H9 (cell line): ENCODE results near the gene SLC25A42. TPM values are rescaled to one million over a fixed set of nuclear protein-coding genes. Genes with fewer than 3 reads are reported as not detected.

Experiments used
- DNase-seq: peaks from one replicate; pipeline ENCODE4 v3.0.0-alpha.2; 2017
- H2AFZ ChIP-seq: one replicate; pipeline ENCODE4 v1.6.1; 2013; ENCODE audit warnings: mild to moderate bottlenecking, low read length, control low read depth, moderate library complexity
- H2AK5ac ChIP-seq: 2 replicates; pipeline ENCODE4 v1.6.1; 2013; ENCODE audit warnings: low read length, control low read depth, mixed read lengths; ENCODE audit not compliant: insufficient read length
- H2BK120ac ChIP-seq: one replicate; pipeline ENCODE4 v1.6.1; 2013; ENCODE audit warnings: low read depth, mild to moderate bottlenecking, low read length, control low read depth, inconsistent platforms; ENCODE audit not compliant: poor library complexity, severe bottlenecking
- H2BK12ac ChIP-seq: 2 replicates; pipeline ENCODE4 v1.6.1; 2013; ENCODE audit warnings: low read length, control low read depth, mixed read lengths, low read depth; ENCODE audit not compliant: insufficient read length
- H2BK15ac ChIP-seq: 2 replicates; pipeline ENCODE4 v1.6.1; 2013; ENCODE audit warnings: low read depth, low read length, control low read depth
- H2BK20ac ChIP-seq: one replicate; pipeline ENCODE4 v1.6.1; 2013; ENCODE audit warnings: low read depth, mild to moderate bottlenecking, low read length, control low read depth, inconsistent platforms; ENCODE audit not compliant: poor library complexity, severe bottlenecking
- H2BK5ac ChIP-seq: 2 replicates; pipeline ENCODE4 v1.6.1; 2013; ENCODE audit warnings: low read length, control low read depth, mixed read lengths; ENCODE audit not compliant: insufficient read length
- H3K14ac ChIP-seq: 2 replicates; pipeline ENCODE4 v1.6.1; 2013; ENCODE audit warnings: low read length, control low read depth; ENCODE audit not compliant: insufficient read depth
- H3K18ac ChIP-seq: 2 replicates; pipeline ENCODE4 v1.6.1; 2013; ENCODE audit warnings: low read depth, mild to moderate bottlenecking, mixed read lengths, low read length, control low read depth; ENCODE audit not compliant: insufficient read length
- H3K23ac ChIP-seq: 2 replicates; pipeline ENCODE4 v1.6.1; 2013; ENCODE audit warnings: low read length, control low read depth, mixed read lengths, low read depth; ENCODE audit not compliant: insufficient read length
- H3K23me2 ChIP-seq: 2 replicates; pipeline ENCODE4 v1.6.1; 2013; ENCODE audit warnings: low read depth, mild to moderate bottlenecking, mixed read lengths, low read length, control low read depth; ENCODE audit not compliant: insufficient read length, poor library complexity, severe bottlenecking
- H3K27ac ChIP-seq: 2 replicates; pipeline ENCODE4 v1.5.1; 2013; ENCODE audit warnings: low read length, control low read depth, mixed read lengths, low read depth; ENCODE audit not compliant: insufficient read length
- H3K27me3 ChIP-seq: 2 replicates; pipeline ENCODE4 v1.6.1; 2013; ENCODE audit warnings: low read length, control low read depth, inconsistent platforms; ENCODE audit not compliant: insufficient read depth
- H3K4ac ChIP-seq: 2 replicates; pipeline ENCODE4 v1.6.1; 2013; ENCODE audit warnings: low read depth, mild to moderate bottlenecking, control low read depth, inconsistent platforms, low read length, moderate library complexity
- H3K4me1 ChIP-seq: 2 replicates; pipeline ENCODE4 v1.6.1; 2013; ENCODE audit warnings: low read length, control low read depth, inconsistent platforms; ENCODE audit not compliant: insufficient read depth
- H3K4me2 ChIP-seq: 2 replicates; pipeline ENCODE4 v1.6.1; 2013; ENCODE audit warnings: low read length, control low read depth, mixed read lengths; ENCODE audit not compliant: insufficient read length, insufficient read depth
- H3K56ac ChIP-seq: 2 replicates; pipeline ENCODE4 v1.6.1; 2013; ENCODE audit warnings: low read depth, mild to moderate bottlenecking, mixed read lengths, low read length, control low read depth; ENCODE audit not compliant: insufficient read length
- H3K79me1 ChIP-seq: 2 replicates; pipeline ENCODE4 v1.6.1; 2013; ENCODE audit warnings: low read depth, mild to moderate bottlenecking, moderate library complexity, low read length, control low read depth, inconsistent platforms; ENCODE audit not compliant: insufficient read depth, poor library complexity, severe bottlenecking
- H3K79me2 ChIP-seq: 2 replicates; pipeline ENCODE4 v1.6.1; 2013; ENCODE audit warnings: low read length, control low read depth, inconsistent platforms; ENCODE audit not compliant: insufficient read depth
- H3K9ac ChIP-seq: 2 replicates; pipeline ENCODE4 v1.6.1; 2013; ENCODE audit warnings: low read length, control low read depth, mixed read lengths; ENCODE audit not compliant: insufficient read length; ENCODE audit errors: extremely low read depth
- H3K9me3 ChIP-seq: one replicate; pipeline ENCODE4 v1.6.1; 2013; ENCODE audit warnings: low read depth, low read length, inconsistent platforms; ENCODE audit not compliant: control insufficient read depth
- H3T11ph ChIP-seq: one replicate; pipeline ENCODE4 v1.6.1; 2013; ENCODE audit warnings: mild to moderate bottlenecking, low read length, control low read depth, inconsistent platforms
- H4K20me1 ChIP-seq: one replicate; pipeline ENCODE4 v1.6.1; 2013; ENCODE audit not compliant: control insufficient read depth, insufficient read length, insufficient read depth
- H4K5ac ChIP-seq: 2 replicates; pipeline ENCODE4 v1.6.1; 2013; ENCODE audit warnings: low read depth, mild to moderate bottlenecking, mixed read lengths, low read length, control low read depth; ENCODE audit not compliant: insufficient read length
- H4K8ac ChIP-seq: replicated peaks from 2 replicates; pipeline ENCODE4 v1.6.1; 2013; ENCODE audit warnings: low read length, control low read depth, mixed read lengths, low read depth; ENCODE audit not compliant: insufficient read length
- H4K91ac ChIP-seq: 2 replicates; pipeline ENCODE4 v1.6.1; 2013; ENCODE audit warnings: low read depth, mild to moderate bottlenecking, moderate library complexity, mixed read lengths, low read length, control low read depth; ENCODE audit not compliant: insufficient read length
- H3K27ac Mint-ChIP-seq, 3 experiments: 2 replicates in 2 of 3; 3 replicates in 1 of 3; pipeline ENCODE4 v1.8.0; 2020 to 2021; ENCODE audit warnings: mixed read lengths in 3 of 3, mild to moderate bottlenecking in 1 of 3, moderate library complexity in 1 of 3
- H3K27me3 Mint-ChIP-seq: 2 replicates; pipeline ENCODE4 v1.8.0; 2021; ENCODE audit warnings: low read depth, mild to moderate bottlenecking, moderate library complexity, mixed read lengths
- H3K36me3 Mint-ChIP-seq, 3 experiments: 2 replicates in 2 of 3; 3 replicates in 1 of 3; pipeline ENCODE4 v1.8.0; 2020 to 2021; ENCODE audit warnings: low read depth in 3 of 3, mixed read lengths in 3 of 3; ENCODE audit not compliant: insufficient read depth in 1 of 3
- H3K4me1 Mint-ChIP-seq, 2 experiments: 2 replicates each; pipeline ENCODE4 v1.8.0; 2020; ENCODE audit warnings: mixed read lengths in 2 of 2
- H3K4me3 Mint-ChIP-seq, 2 experiments: 2 replicates in 1 of 2; 3 replicates in 1 of 2; pipeline ENCODE4 v1.8.0; 2020 to 2021; ENCODE audit warnings: mild to moderate bottlenecking in 2 of 2, mixed read lengths in 2 of 2, moderate library complexity in 1 of 2
- H3K9me3 Mint-ChIP-seq, 2 experiments: 2 replicates in 1 of 2; 3 replicates in 1 of 2; pipeline ENCODE4 v1.8.0; 2020; ENCODE audit warnings: mild to moderate bottlenecking in 2 of 2, mixed read lengths in 2 of 2, moderate library complexity in 1 of 2
- WGBS: extraction: QIAGEN DNeasy Blood & Tissue Kit; methylation state at CpG from one replicate; pipeline ENCODE4 v1.1.7; 2013; ENCODE audit warnings: missing lambda C conversion rate, low lambda C conversion rate, mixed read lengths; ENCODE audit not compliant: insufficient read length; ENCODE audit errors: extremely low coverage; 5-methylcytosine and 5-hydroxymethylcytosine counted together
- total RNA-seq: library from RNA; stranded (reverse); gene quantifications from 2 replicates; pipeline ENCODE4 v1.2.1, GENCODE V29; 2021
- TF ChIP-seq, protein P1 (sequence below): fragments of 200-600 bp; sonication (generic); conservative IDR thresholded peaks from 3 replicates; pipeline ENCODE4 v1.8.0; 2021; ENCODE audit warnings: antibody characterized with exemption, mild to moderate bottlenecking

The SLC25A42 gene
- total RNA-seq, 1 experiment from 2014 or later: 3.6 TPM

DNA sequence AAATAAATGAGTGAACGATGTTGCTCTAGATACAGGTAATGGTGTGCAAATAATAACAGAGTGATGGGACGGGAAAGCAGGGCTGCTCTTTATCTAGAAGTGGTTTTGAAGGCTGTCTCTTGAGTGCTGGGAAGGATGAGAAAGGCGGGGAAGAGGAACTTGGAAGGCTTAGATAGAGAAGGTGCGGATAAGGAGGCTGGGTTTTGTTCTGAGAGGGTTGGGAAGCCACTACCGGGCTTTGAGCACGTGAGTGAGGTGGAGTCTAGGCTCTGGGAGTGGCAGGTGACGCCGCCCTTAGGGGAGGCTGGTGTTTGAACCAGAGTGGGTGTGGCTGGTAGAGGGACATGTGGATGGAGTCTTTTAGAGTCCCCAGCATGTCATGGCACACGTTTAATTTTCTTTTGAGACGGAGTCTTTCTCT lies 29.6 kb upstream of the SLC25A42 start:
- H2BK20ac ChIP-seq: no peak overlapping the region
- no peaks in the 10 kb centered on the region for H3K4me1 ChIP-seq
- no peak overlapping the region for H2BK120ac ChIP-seq
- no peaks in the 10 kb centered on the region for H4K20me1 ChIP-seq
- peak overlapping the region; percentile 88 to 91 for H3K4me3 Mint-ChIP-seq
- no peak overlapping the region for H2AFZ ChIP-seq
- no peak overlapping the region for H3K18ac ChIP-seq
- no peak overlapping the region for H2BK15ac ChIP-seq
- peak; percentile 86 for DNase-seq
- H3K23ac ChIP-seq: no peak overlapping the region
- H3K4me2 ChIP-seq: peak overlapping the region; percentile 96
- TF ChIP-seq, protein P1, sequence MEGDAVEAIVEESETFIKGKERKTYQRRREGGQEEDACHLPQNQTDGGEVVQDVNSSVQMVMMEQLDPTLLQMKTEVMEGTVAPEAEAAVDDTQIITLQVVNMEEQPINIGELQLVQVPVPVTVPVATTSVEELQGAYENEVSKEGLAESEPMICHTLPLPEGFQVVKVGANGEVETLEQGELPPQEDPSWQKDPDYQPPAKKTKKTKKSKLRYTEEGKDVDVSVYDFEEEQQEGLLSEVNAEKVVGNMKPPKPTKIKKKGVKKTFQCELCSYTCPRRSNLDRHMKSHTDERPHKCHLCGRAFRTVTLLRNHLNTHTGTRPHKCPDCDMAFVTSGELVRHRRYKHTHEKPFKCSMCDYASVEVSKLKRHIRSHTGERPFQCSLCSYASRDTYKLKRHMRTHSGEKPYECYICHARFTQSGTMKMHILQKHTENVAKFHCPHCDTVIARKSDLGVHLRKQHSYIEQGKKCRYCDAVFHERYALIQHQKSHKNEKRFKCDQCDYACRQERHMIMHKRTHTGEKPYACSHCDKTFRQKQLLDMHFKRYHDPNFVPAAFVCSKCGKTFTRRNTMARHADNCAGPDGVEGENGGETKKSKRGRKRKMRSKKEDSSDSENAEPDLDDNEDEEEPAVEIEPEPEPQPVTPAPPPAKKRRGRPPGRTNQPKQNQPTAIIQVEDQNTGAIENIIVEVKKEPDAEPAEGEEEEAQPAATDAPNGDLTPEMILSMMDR: no peak
- peaks cover 46 to 58% (median 52%) of the 10 kb centered on the region in 3 experiments for H3K36me3 Mint-ChIP-seq
- peaks cover 22% of the 10 kb centered on the region; the same call in 1 of the 2 replicates for H3K79me2 ChIP-seq
- no peak overlapping the region for H2BK5ac ChIP-seq
- H3K56ac ChIP-seq: no peak overlapping the region
- no peak overlapping the region for H3K27ac ChIP-seq
- no peak overlapping the region for H2AK5ac ChIP-seq
- peaks cover 6% of the 10 kb centered on the region for H3K9me3 ChIP-seq
- no peak overlapping the region for H2BK12ac ChIP-seq
- H4K5ac ChIP-seq: no peak overlapping the region
- no peaks in the 10 kb centered on the region for H3K27me3 Mint-ChIP-seq
- WGBS: no CpG with 5 or more reads among the region's 10 CpGs
- H3K14ac ChIP-seq: no peak overlapping the region
- no peak overlapping the region for H4K91ac ChIP-seq
- H3K9ac ChIP-seq: peak overlapping the region; percentile 66
- peaks cover 10 to 15% of the 10 kb centered on the region in 2 experiments for H3K4me1 Mint-ChIP-seq
- no peak overlapping the region for H3K4ac ChIP-seq
- peaks cover 11% of the 10 kb centered on the region for H3K23me2 ChIP-seq
- H3T11ph ChIP-seq: no peak overlapping the region
- no peak overlapping the region for H4K8ac ChIP-seq
- no peaks in the 10 kb centered on the region for H3K27me3 ChIP-seq
- peaks cover 9% of the 10 kb centered on the region for H3K79me1 ChIP-seq
- peak overlapping the region; percentile 53 to 95 (median 86); a peak in 6 of 7 replicates for H3K27ac Mint-ChIP-seq
- peaks cover 14 to 15% of the 10 kb centered on the region in 2 experiments for H3K9me3 Mint-ChIP-seq
